SU-DHL-6 (cell line): ENCODE results near the gene TMEM9.

Experiments
- CTCF ChIP-seq: fragments of 200-600 bp; sonication (generic); IDR thresholded peaks from one replicate; pipeline ENCODE4 v1.5.1; 2017; ENCODE audit warnings: antibody characterized with exemption, mild to moderate bottlenecking, low read length, moderate library complexity; ENCODE audit not compliant: insufficient read depth, poor library complexity, severe bottlenecking
- EZH2phosphoT487 ChIP-seq: fragments of 200-600 bp; sonication (generic), shearing (Covaris generic); conservative IDR thresholded peaks from 2 replicates; pipeline ENCODE4 v1.6.1; 2018; ENCODE audit warnings: mild to moderate bottlenecking, antibody characterized with exemption, low read length, moderate library complexity, mixed read lengths

- TF ChIP-seq CTCF = no peak
- no peak for TF ChIP-seq EZH2phosphoT487
These were observed 45.7 kb downstream of the TMEM9 start for GRCh38 chr1:201108614-201109013.
